GM18498 (cell line): ENCODE results near the gene AFDN.

Source experiments
- ATAC-seq: cut with Tn5 transposase; IDR thresholded peaks from one replicate; pipeline ENCODE4 v1.9.1; 2021; ENCODE audit warnings: mild to moderate bottlenecking, moderate library complexity; ENCODE audit not compliant: unreplicated experiment

AFDN gene

GRCh38 chr6:167946007-167946406, 119.3 kb downstream of the AFDN start:
- ATAC-seq: no peak

- ATAC-seq: no peak
These were observed 119.9 kb downstream of the AFDN start for GRCh38 chr6:167946604-167947003.

GRCh38 chr6:167947716-167948115, 121.0 kb downstream of the AFDN start:
- no peak for ATAC-seq

GRCh38 chr6:167948716-167949115, 122.0 kb downstream of the AFDN start:
- no peak for ATAC-seq

GRCh38 chr6:167949121-167949684, 122.5 kb downstream of the AFDN start:
- no peak for ATAC-seq

- ATAC-seq: no peak
These were observed 125.2 kb downstream of the AFDN start for GRCh38 chr6:167951781-167952511.

- ATAC-seq: no peak
These were observed 125.8 kb downstream of the AFDN start for GRCh38 chr6:167952512-167952859.

GRCh38 chr6:167953551-167953950, 126.8 kb downstream of the AFDN start:
- no peak for ATAC-seq

- ATAC-seq: no peak
These were observed 127.4 kb downstream of the AFDN start for GRCh38 chr6:167954151-167954550.

- ATAC-seq: no peak
These were observed 129.8 kb downstream of the AFDN start for GRCh38 chr6:167956491-167956890.

GRCh38 chr6:167956983-167957492, 130.3 kb downstream of the AFDN start:
- no peak for ATAC-seq

GRCh38 chr6:167957626-167958025, 130.9 kb downstream of the AFDN start:
- no peak for ATAC-seq

GRCh38 chr6:167960579-167960978, 133.9 kb downstream of the AFDN start:
- ATAC-seq: no peak

- no peak for ATAC-seq
These were observed 136.0 kb downstream of the AFDN start for GRCh38 chr6:167962711-167963110.

GRCh38 chr6:167963589-167964057, 136.9 kb downstream of the AFDN start:
- ATAC-seq: no peak

- no peak for ATAC-seq
These were observed 139.2 kb downstream of the AFDN start for GRCh38 chr6:167965592-167966539.

GRCh38 chr6:167966540-167966905, 139.8 kb downstream of the AFDN start:
- no peak for ATAC-seq

GRCh38 chr6:167968091-167968490, 141.4 kb downstream of the AFDN start:
- no peak for ATAC-seq

GRCh38 chr6:167970230-167970629, 143.5 kb downstream of the AFDN start:
- no peak for ATAC-seq

GRCh38 chr6:167972193-167972592, 145.5 kb downstream of the AFDN start:
- ATAC-seq: no peak

- no peak for ATAC-seq
These were observed 146.6 kb downstream of the AFDN start for GRCh38 chr6:167973148-167973885.
